GM18951 (cell line): Measurements from ENCODE around the gene ARPC5L.

Experiments used
- POLR2A ChIP-seq: IDR thresholded peaks from 4 replicates; pipeline ENCODE4 v1.6.1; 2011; ENCODE audit warnings: mild to moderate bottlenecking; ENCODE audit not compliant: insufficient read length, insufficient read depth; ENCODE audit errors: extremely low read depth
- in situ Hi-C: fragments of 300-500 bp; cut with MboI; formaldehyde crosslinking; loops from one replicate; pipeline ENCODE4 v1.12.0; 2022; ENCODE audit warnings: low sequenced_read_pairs, mixed read lengths, inconsistent platforms; ENCODE audit not compliant: unreplicated experiment

ARPC5L gene

DNA sequence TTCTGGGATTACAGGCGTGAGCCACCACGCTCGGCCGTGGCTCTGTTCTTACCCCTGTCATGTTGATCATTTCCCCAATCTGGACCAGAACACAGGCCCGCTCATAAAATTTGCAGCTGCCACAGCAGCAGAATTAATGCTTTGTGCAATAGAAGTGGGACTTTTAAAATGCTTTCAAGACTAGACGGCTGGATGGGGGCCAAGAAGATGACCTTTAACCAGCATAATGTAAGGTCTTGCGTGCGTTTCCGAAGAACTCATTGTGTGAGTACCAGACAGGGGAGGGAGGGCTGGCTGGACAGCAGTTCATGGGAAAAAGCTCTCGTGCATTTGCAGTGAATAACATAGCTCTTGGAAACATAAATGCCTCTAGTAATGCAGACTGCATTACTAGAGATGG is 12.1 kb upstream of the ARPC5L start:
- TF ChIP-seq POLR2A, result no peak
- in situ Hi-C loops, result loop anchor here (10.0 kb wide), 1 partner anchor 55 kb away; no protein-coding TSS in a partner anchor

DNA sequence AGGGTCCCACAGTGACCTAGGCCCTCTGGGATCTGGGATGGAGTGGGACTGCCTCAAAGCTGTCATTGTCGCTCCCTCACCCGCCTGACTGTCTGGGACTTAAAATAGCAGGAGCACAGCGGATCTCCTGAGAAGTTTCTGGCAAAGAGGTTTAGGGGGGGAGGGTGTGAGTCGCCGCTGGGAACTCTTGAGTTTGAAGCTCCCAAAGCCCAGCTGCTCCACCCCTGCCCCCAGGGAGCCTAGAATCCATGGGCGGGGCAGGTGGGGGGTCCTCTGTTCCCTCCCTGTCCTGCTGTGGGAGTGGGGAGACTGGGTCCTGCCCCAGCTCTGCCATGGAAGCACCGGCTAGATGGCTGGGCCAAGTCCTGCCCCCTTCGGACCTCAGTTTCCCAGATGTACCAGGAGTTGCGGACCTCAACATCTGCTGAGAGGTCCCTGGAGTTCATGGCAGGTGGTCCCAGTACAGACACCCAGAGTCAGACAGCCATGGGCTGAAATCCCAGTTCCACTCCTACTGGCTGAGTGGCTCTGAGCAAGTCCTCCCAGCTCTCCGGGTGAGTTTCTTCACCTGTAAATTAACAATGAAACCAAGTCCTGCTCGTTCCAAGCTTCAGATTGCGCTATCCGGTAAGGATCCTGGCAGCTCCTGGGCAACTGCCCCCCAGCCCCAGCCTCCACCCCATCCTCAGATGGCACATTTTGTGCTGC is 9.7 kb upstream of the ARPC5L start:
- no peak for TF ChIP-seq POLR2A
- in situ Hi-C loops, result no loop called here

DNA sequence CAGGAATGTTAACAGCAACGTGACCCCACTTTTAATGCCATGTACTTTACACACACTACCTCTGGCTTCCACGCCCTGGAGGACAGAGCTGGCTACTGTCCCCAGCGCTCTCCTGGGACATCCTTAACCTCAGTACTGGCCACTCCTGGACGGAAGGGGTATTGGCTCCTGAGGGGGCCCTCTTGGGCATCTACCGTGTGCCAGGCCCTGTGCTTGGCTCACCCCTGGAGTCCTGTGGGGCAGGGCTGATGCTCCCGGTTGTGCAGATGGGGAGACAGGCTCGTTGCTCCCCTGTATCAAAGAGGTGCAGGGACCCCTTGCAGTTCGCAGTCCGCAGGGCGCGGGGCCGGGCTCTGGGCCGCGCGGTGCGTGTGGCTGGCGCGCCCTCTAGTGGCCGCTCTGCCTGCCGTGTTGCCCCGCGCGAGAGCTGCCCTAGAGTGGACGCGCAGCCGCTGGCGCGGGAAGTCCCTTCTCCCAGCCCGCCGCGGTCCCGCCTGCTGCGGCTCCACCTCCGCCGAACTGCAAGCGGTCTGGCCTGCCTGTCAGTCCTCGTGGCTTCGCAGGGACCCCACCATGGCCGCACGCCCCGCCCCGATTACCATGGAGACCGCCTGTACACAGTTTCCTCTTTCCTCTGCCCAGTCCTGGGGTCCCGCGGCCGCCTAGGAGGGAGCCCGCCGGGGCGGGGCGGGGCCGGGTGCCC is 8.9 kb upstream of the ARPC5L start, which contains the start of gene WDR38:
Gene WDR38, plus strand, starts transcription at position 632 of the 703 bp plus-strand sequence. CDS start 72 bp downstream, outside the sequence.
- no peak for TF ChIP-seq POLR2A
- in situ Hi-C loops, result no loop called here

DNA sequence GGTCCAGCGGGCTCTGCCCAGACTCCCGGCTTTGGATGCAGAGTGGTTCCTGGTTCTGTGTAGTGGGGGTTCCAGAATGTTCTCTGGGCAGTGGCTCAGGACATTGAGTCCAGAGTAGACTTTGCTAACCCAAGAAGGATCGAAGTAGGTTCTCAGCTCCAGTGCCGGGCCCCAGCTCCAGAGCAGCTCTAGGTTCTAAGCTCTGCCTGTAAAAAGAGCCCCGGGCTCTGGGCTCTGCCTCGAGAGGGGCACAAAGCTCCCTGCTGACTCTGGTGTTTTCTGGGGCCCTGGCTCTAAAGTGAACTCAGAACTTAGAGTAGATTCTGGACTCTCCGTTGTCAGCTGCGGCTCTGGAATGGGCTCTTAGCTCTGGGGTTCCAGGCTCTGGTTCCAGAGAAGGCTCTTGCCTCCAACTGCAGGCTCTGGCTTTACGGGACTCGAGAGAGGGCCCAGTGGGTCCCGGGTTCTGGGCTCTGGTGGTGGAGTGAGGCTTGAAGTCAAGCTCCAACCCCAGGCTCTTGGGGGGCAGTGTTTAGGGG is 8.3 kb upstream of the ARPC5L start:
- TF ChIP-seq POLR2A, result no peak
- in situ Hi-C loops, result no loop called here

DNA sequence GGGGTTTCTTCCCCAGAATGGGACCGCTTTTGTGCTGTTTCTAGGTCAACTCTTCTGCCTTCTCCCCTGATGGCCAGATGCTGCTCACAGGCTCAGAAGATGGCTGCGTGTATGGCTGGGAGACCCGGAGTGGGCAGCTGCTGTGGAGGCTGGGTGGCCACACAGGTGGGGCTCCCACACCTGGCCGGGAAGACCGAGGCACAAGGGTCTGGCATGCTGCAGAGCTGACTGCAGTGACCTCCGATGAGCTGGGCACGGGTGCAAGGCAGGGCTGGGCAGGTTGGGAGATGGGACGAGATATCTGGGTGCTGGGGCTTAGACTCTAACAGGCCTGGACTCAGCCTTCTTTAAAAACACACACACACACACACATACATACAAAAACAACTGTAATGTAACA is 7.8 kb upstream of the ARPC5L start:
- in situ Hi-C loops, result no loop called here
- TF ChIP-seq POLR2A, result no peak

DNA sequence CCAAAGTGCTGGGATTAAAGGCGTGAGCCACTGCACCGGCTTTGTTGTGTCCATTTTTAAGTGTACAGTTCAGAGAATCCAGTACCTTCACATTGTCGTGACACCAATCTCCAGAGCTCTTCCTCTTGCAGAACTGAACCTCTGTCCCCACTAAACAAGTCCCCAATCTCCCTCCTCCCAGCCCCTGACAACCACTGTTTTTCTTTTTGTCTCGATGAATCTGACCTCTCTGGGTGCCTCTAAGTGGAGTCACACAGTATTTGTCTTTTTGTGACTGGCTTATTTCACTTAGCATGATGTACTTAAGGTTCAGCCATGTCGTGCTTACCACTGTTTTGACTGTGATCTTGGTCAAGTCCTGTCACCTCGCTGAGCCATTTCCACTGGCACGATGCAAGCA is 7.1 kb upstream of the ARPC5L start:
- TF ChIP-seq POLR2A, result no peak
- in situ Hi-C loops, result loop anchor here (5.0 kb wide), 1 partner anchor 83 kb away; the partner anchor contains the start of gene NR6A1

DNA sequence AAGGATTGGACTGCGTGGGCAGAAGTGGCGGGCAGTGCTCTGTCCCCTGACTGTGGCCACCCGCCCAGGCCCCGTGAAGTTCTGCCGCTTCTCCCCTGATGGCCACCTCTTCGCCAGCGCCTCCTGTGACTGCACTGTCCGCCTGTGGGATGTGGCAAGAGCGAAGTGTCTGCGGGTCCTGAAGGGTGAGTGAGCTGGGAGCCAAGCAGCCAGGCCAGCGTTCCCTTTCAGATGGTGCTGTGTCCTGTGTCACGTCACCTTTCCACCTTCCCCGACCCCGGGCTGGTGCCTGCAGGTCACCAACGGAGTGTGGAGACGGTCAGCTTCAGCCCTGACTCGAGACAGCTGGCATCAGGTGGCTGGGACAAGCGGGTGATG is 6.4 kb upstream of the ARPC5L start:
- peak; percentile 8 for TF ChIP-seq POLR2A
- in situ Hi-C loops, result loop anchor here (5.0 kb wide), 1 partner anchor 83 kb away; the partner anchor contains the start of gene NR6A1

DNA sequence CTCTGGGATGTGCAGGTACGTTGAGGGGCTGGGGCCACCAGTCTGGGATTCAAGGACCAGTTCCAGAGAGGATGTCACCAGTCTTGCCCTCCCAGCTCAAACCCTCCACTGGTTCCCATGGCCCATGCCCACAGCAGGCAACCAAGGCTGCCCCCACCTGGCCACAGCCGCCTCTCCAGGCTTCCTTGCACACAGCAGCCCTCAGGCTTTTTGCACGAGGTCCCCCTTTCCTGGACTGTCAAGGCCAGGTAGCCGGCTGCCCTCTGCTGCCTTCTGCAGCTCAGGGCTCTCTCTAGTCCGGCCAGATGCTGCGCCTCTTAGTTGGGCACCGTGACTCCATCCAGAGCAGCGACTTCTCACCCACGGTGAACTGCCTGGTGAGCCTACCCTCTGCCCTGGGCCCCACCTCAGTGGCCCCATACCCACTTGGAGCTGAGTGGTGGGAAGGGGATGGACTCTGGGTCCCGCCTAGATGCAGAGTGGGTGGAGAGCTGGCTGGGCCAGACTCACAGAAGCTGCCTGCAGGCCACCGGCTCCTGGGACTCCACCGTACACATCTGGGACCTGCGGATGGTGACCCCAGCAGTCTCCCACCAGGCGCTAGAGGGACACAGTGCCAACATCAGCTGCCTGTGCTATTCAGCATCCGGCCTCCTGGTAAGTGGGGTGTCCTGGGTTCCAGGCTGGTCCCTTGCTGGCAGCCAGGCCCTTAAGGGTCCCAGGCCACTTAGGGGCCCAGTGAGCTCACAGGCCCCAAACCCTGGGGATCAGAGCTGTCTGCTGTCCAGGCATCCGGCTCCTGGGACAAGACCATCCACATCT is 5.8 kb upstream of the ARPC5L start:
- in situ Hi-C loops, result loop anchor here (5.0 kb wide), 1 partner anchor 84 kb away; the partner anchor contains the start of gene NR6A1
- TF ChIP-seq POLR2A, result peak; percentile 22

DNA sequence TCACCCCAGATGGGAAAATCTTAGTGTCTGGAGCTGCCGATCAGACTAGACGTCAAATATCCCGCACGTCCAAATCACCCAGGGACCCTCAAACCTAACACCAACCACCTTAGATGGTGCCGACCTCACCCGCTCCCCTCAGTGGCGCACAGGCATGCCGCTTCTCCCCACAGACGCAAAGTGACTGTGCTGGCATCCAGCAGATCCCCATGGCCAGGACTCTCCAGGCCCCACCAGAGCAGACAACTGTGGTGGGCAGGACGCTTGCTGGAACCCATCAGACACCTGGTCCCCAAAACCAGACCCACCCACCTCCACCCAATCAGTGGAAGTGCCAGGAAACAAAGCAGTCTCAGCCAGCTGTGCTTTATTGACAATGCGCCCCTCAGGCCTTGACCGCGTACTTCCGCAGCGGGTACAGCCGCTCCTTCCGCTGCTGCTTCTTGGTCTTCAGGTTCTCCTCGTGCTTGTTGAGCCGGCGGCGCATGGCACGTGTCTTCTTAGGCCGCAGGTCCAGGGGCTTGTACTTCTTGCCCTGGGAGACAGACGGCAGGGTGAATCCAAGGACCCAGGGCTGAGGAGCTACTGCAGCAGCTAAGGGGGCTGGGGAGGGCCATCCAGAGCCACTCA is 4.3 kb upstream of the ARPC5L start:
- TF ChIP-seq POLR2A, result no peak
- in situ Hi-C loops, result loop anchor here (5.0 kb wide), 1 partner anchor 85 kb away; the partner anchor contains the start of gene NR6A1

DNA sequence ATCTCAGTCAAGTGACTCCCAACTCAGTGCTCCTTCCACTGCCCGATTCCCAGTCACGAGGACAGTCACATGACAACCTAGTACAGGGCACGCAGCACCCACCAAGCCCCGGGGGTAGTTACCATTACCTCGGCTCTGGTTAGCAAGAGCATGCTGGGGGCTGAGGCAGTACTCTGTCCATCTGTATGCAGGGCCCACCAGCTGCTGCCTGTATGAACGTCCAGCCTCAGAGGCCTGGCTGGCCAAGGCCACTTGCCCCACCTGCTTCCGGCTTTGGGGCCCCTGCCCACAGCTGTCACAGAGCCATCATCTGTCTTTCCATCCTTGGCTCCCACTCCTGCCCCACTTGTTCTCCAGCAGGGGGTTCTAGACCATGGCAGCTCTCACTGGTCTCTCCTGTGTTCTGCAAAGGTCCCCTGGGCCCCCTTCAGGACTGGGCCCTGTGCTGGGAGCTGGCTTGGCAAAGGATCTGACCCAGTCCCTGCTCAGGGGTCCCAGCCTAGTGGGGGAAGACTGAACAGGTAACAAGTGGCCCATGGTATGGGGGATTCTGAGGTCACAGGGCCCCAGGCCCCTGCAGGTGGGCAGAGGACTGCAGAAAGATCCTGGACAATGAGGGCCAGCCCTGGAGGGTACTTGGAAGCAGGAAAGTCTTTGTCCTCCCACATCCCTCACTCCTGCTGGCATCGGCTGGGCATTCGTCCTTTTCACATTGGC is 3.4 kb upstream of the ARPC5L start:
- TF ChIP-seq POLR2A, result no peak
- in situ Hi-C loops, result loop anchor here (5.0 kb wide), 1 partner anchor 86 kb away; the partner anchor contains the start of gene NR6A1

DNA sequence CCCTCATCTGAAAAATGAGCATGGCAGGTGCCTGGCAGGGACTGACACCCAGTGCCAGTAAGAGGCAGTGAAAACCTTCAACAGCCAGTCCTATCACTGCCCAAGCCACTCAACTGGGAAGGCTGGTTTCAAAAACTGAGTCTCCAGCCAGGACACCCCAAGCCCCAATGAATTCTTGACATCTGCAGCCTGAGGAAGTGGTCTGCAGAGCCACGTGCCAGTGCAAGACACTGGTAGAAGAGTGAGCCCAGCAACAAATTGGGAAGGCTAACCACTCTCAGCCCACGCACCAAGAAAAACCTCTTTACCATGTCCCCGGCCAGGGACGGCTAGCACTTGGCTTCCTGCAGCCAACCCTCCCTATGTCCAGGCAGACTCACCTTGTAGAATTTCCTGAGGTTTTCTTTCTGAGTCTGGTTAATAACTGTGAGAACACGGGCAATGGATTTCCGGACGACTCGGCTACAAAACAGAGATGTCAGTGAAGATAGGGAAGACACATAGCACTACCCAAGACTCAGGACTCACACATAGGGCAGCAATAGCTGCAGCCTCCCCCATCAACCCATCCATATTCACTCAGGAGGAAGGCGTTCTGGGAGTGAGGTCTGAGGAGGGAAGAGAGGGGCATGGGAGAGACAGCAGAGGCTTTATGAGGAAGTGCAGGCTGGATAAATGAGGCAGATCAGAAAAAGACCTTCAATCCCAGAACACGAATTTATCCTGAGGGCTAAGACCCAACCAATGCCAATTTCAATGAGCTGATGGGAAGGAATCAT is 1.9 kb upstream of the ARPC5L start:
- in situ Hi-C loops, result loop anchor here (5.0 kb wide), 1 partner anchor 88 kb away; the partner anchor contains the start of gene NR6A1
- no peak for TF ChIP-seq POLR2A

DNA sequence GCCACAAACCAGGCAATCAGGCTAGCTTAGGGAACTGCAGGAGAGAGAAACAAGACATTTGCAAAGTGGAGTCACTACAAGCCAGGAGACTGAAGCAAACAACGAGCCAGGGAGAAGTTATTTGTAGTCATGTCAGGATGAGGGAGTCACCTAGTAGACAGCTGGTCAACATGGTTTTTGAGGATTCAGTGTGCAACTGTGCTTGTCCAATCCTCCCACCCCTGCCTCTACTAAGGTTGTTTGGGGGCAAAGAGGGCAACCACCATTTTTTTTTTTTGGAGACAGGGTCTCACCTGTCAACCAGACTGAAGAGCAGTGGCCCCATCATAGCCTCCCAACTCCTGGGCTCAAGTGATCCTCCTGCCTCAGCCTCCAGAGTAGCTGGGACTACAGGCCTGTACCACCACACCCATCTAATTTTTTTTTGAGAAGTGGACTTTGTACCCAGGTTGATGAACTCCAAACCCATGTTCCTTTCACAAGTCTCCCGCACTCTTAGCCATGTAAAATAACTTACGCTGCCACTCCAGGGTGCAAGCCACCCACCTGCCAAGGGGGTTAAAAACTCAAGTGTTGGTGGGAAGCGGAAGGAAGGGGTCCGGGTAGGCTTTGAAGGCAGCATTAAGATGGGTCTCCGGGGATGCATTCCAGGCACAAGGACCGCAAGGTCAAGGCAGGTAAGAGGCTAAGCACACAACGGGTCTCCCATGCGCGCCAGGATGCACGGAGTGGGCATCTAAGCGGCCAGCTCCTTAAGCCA is 1.2 kb upstream of the ARPC5L start:
- no peak for TF ChIP-seq POLR2A
- in situ Hi-C loops, result no loop called here
